PFSK-1 (cell line): Measurements from ENCODE around the gene PRIMPOL.

Experiments used
- FOXP2 ChIP-seq: optimal IDR thresholded peaks from 2 replicates; pipeline ENCODE3; 2011; ENCODE audit warnings: borderline replicate concordance, control low read depth, inconsistent platforms; ENCODE audit not compliant: insufficient read depth; ENCODE audit errors: extremely low read length, extremely low read depth
- POLR2AphosphoS5 ChIP-seq: IDR thresholded peaks from 2 replicates; pipeline ENCODE4 v1.6.1; 2012; ENCODE audit warnings: low read depth, mild to moderate bottlenecking, control low read depth, low read length, moderate library complexity
- SIN3A ChIP-seq: IDR thresholded peaks from 2 replicates; pipeline ENCODE4 v1.6.1; 2012; ENCODE audit warnings: mild to moderate bottlenecking, low read length, moderate library complexity, borderline replicate concordance; ENCODE audit not compliant: insufficient read depth
- TAF1 ChIP-seq: IDR thresholded peaks from 2 replicates; pipeline ENCODE4 v1.6.1; 2012; ENCODE audit warnings: low read length, control low read depth, borderline replicate concordance; ENCODE audit not compliant: insufficient read depth
- TF ChIP-seq, protein P1 (sequence below), 2 experiments: IDR thresholded peaks; 2 replicates each; pipeline versions ENCODE4 v1.6.1 to v1.8.0; 2011 to 2012; ENCODE audit warnings: low read depth in 2 of 2, low read length in 2 of 2, control low read depth in 1 of 2, inconsistent platforms in 1 of 2, mild to moderate bottlenecking in 1 of 2, moderate library complexity in 1 of 2; ENCODE audit not compliant: insufficient read depth in 1 of 2

GRCh38 chr4:184641451-184641850 lies 8.1 kb upstream of the PRIMPOL start:
- TF ChIP-seq SIN3A (no peak), POLR2AphosphoS5 (no peak), TAF1 (no peak), FOXP2 (no peak)
- TF ChIP-seq, protein P1, sequence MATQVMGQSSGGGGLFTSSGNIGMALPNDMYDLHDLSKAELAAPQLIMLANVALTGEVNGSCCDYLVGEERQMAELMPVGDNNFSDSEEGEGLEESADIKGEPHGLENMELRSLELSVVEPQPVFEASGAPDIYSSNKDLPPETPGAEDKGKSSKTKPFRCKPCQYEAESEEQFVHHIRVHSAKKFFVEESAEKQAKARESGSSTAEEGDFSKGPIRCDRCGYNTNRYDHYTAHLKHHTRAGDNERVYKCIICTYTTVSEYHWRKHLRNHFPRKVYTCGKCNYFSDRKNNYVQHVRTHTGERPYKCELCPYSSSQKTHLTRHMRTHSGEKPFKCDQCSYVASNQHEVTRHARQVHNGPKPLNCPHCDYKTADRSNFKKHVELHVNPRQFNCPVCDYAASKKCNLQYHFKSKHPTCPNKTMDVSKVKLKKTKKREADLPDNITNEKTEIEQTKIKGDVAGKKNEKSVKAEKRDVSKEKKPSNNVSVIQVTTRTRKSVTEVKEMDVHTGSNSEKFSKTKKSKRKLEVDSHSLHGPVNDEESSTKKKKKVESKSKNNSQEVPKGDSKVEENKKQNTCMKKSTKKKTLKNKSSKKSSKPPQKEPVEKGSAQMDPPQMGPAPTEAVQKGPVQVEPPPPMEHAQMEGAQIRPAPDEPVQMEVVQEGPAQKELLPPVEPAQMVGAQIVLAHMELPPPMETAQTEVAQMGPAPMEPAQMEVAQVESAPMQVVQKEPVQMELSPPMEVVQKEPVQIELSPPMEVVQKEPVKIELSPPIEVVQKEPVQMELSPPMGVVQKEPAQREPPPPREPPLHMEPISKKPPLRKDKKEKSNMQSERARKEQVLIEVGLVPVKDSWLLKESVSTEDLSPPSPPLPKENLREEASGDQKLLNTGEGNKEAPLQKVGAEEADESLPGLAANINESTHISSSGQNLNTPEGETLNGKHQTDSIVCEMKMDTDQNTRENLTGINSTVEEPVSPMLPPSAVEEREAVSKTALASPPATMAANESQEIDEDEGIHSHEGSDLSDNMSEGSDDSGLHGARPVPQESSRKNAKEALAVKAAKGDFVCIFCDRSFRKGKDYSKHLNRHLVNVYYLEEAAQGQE (IDR thresholded peaks at IDR 0.05; ENCODE audit: insufficient read depth in 1 of 2, low read depth in 2 of 2, low read length in 2 of 2) = no peak
